Measurements from ENCODE around the gene PTOV1.
A peak's percentile ranks its signal among the peaks of the same experiment; 100 is the strongest.

PTOV1 gene

DNA sequence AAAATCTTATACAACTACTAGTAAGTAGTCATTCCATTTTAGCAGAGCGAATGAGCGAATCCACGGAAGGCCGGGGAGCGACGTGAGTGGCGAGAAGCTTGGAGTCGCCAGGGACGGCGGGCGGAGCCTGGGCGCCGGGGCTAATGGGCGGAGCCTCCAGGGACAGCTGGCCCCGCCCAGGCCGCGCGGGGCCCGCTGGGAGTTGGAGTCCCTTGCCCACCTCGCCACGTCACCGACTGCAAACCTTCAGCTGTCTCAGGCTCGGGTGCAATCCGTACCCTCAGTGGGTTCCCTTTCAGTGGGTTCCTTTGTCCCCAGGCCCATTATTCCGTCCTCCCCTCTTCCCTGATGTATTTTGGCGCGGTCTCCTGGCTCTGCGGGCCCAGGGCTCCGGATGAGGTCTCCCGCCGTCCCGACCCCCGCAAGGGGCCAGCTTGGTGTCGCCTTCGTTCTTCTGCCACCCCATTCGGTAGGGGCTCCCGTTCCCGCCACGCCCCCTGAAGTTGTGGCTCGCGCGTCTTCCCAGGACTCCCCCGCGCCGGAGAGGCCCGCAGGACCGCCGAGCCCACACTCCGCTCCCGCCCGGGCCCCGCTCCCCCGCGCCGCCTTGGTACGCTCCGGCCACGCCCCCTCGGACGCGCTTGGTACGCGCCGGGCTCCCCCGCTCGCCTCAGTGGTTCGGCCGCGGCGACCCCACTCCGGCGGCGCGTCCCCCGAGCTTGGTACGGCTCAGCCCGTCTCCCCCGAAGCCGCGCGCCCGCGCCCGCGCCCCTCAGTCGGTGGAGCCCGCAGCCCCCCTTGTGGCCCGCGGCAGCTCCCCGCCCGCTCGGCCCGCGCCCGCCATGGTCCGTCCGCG is at the start of gene PTOV1:
PTOV1 (plus strand) TSS at position 673 of the 856 bp plus-strand sequence.
- DNase-seq: peak; percentile 97

DNA sequence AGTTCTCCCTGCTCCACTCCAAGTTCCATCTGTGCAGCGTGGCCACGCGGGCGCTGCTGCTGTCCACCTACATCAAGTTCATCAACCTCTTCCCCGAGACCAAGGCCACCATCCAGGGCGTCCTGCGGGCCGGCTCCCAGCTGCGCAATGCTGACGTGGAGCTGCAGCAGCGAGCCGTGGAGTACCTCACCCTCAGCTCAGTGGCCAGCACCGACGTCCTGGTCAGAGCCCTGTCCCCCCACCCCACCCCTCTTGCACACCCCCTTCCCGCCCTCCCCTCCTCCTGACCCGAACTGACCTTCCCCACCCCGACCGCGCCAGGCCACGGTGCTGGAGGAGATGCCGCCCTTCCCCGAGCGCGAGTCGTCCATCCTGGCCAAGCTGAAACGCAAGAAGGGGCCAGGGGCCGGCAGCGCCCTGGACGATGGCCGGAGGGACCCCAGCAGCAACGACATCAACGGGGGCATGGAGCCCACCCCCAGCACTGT is 49.5 kb upstream of the PTOV1 start:
- DNase-seq: no peak

DNA sequence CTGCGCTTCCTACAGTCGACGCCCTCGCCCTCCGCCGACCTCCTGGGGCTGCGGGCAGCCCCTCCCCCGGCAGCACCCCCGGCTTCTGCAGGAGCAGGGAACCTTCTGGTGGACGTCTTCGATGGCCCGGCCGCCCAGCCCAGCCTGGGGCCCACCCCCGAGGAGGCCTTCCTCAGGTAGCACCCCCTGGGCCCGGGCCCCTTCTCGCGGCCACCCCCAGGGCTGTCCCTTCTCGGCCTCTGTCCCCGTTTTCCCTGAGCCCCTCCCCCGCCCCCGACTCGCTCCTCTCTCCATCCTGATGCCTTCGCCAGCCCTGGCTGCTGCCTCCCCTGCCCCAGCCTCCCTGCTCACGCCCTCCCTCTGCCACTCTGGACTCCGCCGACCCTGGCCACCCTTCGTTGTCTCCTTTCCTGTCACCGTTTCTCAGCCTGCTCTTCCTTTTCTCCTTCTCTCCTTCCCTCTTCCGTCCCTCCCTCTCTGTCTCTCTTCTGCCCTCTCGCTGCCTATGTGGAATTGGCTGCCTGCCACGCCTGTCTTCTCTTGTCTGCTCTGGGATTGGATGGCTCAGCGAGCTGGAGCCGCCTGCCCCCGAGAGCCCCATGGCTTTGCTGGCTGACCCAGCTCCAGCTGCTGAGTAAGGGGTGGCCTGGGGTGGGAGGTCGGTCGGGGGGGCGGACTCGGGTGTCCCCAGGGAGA is 48.8 kb upstream of the PTOV1 start:
- peak; percentile 56 for DNase-seq

- no peak for DNase-seq
Observed at GRCh38 chr19:49802836-49803528, 48.0 kb upstream of the PTOV1 start.

- no peak for DNase-seq
Observed at GRCh38 chr19:49803529-49803856, 47.5 kb upstream of the PTOV1 start.

- no peak for DNase-seq
Observed at GRCh38 chr19:49805822-49806619, 44.9 kb upstream of the PTOV1 start.

DNA sequence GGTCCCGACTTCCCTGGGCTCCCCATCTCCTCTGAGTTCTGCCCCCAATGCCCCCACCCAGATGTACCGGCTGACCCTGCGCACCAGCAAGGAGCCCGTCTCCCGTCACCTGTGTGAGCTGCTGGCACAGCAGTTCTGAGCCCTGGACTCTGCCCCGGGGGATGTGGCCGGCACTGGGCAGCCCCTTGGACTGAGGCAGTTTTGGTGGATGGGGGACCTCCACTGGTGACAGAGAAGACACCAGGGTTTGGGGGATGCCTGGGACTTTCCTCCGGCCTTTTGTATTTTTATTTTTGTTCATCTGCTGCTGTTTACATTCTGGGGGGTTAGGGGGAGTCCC is 44.4 kb upstream of the PTOV1 start:
- DNase-seq: no peak

DNA sequence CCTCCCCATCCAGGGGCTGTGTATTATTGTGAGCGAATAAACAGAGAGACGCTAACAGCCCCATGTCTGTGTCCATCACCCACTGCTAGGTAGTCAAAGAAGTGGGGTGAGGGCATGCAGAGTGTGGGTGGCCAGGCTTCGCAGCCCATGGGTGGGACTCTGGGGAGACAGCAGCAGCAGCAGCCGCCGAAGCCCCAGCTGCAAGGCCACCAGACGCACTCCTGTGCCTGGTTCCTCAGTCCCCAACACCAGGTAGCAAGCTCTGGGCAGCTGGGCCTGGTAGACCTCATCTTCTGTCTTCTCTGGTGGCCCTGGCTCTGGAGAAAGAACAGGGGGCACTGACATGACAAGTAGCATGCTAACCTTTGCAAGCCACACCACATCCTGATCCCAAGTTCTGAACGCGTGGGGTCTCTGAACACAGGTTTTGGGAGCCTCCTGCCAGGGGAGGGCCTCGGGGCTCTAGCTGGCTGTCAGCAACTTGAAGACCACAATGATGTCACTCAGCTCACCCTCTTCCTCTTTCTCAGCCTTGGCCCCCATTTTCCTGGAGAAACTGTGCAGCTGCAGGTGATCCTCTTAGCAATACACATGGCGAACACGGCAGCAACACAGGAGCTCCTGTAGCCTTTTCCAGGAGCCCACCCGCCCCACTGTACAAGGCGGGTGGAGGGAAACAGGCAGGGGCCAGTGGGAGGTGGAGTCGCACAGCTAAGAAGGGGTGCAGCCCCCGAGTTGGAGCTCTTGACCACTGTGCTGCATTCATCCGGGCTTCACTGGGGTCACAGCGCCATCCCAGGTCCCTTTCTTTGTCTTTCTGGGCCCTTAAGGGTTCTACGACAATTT is 43.7 kb upstream of the PTOV1 start:
- no peak for DNase-seq

DNA sequence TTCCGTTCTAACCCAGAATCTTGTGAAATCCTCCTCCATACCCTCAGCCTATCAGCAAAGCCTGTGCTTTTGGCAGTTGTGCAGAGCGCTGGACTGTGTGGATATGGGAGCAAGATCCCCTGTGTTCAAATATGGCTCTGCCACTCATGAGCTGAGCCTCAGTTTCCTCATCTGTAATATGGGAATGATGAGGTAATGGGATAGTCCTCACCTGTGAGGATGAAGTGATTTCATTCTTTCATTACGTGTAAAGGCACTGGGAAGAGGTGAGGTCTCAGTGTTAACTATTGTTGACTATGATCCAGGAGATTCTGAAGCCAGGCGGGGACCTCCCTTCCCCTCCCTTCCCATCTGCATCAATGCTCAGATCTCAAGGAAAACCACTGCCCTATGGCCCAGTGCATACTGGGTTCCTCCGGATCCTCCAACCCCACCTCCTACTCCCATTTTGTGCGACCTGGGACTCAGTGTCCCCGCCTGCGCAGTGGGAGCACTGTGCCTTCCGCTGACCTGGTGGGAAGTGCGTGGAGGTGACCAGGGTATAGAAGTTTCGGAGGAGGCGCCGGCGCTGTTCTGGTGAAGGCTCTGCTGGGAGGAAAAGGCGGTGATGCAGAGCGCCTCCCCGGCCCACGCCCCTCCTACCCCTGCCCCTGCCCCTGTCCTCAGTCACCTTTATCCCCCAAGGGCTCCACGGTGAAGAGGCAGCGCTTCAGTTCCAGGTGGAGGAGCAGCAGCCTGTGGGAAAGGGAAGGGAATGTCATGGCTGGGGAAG is 42.9 kb upstream of the PTOV1 start:
- no peak for DNase-seq

DNA sequence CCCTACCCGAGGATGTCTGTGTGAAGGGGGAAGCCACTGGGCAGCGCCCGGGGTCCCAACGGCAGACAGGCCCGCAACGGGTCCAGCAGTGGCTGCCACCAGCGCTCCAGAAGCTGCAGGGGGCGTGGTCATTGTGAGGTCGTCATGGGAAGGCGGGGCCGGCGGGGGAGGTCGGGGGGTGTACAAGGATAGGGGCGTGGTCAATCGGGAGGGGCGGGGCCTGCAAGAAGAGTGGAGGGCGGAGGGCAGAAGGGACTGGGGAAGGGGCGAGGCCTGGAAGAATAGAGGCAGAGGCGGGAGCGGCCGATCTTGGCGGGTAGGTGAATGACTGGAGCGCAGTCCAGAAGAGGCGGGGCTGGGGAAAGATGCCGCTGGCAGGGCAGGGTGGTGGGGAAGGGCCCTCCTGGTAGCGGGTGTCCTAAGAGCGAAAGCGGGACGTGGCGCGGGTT is 42.2 kb upstream of the PTOV1 start:
- peak; percentile 92 for DNase-seq

- peak; percentile 71 for DNase-seq
Observed at GRCh38 chr19:49809160-49809940, 41.6 kb upstream of the PTOV1 start.

DNA sequence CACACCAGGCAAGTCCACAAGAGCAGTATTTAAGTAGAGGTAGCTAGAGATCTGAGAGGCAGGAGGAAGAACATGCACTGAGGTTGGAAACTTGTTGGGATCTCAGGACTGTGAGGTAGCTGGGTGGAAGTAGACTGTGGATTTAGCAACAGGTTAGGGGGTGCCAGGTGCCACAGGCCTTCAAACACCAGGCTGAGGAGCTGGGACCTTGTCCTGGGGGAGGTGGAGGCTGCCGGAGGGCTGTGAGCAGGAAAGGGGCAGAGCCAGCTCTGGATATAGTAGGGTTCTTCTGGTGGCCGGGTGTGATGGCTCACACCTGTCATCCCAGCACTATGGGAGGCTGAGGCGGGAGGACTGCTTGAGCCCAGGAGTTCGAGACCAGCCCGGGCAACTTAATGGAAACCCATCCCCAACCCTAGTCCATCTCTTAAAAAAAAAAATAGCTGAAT is 41.0 kb upstream of the PTOV1 start:
- DNase-seq: no peak

DNA sequence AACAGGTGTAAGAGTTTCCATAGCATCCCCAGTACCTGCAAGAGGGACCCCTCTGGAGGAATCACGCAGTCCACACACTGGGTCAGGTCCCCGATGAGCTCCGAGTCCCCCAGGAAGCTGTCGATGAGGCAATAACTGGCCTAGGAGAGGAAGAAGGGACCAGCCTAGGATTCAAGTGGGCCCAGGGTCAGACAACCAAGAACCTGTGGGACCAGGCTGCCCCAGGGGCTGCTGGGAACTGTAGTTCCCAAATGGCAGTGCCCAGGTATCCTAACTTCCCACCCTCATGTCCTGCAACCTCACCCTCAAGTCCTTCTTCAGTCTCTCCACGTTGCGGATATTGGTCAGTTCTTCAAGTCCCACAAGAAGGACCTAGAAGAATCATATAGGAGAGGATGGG is 39.6 kb upstream of the PTOV1 start:
- no peak for DNase-seq

- peak; percentile 34 for DNase-seq
Observed at GRCh38 chr19:49812452-49812996, 38.4 kb upstream of the PTOV1 start.

- DNase-seq: peak; percentile 99
Observed at GRCh38 chr19:49812997-49813861, 37.7 kb upstream of the PTOV1 start, which contains the start of gene FUZ. Gene FUZ (minus strand): TSS chr19:49813292. CDS start chr19:49813106, 186 bp downstream.

DNA sequence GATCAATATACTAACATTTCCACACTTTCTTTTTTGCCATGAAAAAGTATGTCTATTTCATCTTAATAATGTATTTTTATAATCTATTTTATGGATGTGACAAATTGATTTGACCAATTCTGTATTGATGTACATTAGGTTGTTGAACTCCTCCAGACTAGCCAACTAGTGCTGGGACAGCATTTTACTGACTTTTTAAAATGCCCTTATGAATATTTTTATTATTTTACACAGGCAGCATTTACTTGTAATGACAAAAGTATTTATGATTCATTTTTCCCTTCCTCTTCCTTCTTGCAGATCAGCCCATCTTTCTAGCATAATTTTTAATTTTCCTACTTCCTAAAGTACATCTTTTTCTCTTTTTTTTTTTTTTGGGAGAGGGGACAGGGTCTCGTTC is 36.9 kb upstream of the PTOV1 start:
- no peak for DNase-seq

GRCh38 chr19:49816590-49816989 is 34.4 kb upstream of the PTOV1 start:
- peak; percentile 41 for DNase-seq

- DNase-seq: peak; percentile 91
Observed at GRCh38 chr19:49817964-49818648, 32.9 kb upstream of the PTOV1 start, which contains the start of gene MED25. Gene MED25 (plus strand): TSS chr19:49818289. CDS start chr19:49818342, 53 bp downstream.

Data from NCI-H69 (cell line).